GM12875 (cell line): ENCODE data around the gene TAF1B.

Source experiments
- H3K4me3 ChIP-seq: one replicate; pipeline ENCODE4 v1.5.1; 2011; ENCODE audit warnings: low read depth, low read length, control low read depth
- TF ChIP-seq, protein P1 (sequence below): IDR thresholded peaks from 2 replicates; pipeline ENCODE4 v1.5.1; 2011; ENCODE audit warnings: low read depth, mild to moderate bottlenecking, control low read depth, inconsistent platforms, low read length, moderate library complexity, borderline replicate concordance; ENCODE audit not compliant: insufficient read depth

TAF1B gene

DNA sequence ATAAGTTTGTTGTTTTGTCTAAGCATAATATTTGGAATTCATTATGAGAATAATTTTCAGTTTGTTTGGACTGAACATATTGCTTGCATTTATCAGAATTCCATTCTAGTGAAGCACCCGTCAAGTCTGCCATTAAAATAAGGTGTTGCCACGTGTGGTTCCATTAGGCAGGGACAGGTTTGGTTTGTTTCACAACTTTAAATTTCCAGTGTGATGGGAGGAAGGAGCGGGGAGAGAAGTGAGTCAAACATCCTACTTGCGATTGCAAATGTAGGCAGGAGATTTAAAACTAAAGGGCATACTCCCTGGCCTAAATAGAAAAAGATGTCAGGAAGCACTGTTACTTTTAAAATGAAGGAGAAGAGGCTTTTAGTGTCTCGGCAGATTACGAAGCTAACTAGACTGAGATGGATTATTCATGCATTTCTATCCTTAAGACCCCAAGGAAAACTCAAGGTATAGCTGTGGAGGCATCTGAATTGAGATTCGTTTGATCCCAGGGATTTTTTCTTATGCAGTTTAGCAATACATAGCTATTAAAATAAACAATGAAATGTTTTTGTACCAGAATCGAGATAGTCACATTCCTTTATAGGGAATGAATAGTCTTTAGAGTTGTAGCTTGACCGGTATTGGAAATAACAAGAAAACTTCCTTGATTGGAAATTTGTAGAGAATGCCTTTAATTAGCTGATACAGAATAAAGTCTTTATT, 128.0 kb downstream of the TAF1B start:
- TF ChIP-seq, protein P1, sequence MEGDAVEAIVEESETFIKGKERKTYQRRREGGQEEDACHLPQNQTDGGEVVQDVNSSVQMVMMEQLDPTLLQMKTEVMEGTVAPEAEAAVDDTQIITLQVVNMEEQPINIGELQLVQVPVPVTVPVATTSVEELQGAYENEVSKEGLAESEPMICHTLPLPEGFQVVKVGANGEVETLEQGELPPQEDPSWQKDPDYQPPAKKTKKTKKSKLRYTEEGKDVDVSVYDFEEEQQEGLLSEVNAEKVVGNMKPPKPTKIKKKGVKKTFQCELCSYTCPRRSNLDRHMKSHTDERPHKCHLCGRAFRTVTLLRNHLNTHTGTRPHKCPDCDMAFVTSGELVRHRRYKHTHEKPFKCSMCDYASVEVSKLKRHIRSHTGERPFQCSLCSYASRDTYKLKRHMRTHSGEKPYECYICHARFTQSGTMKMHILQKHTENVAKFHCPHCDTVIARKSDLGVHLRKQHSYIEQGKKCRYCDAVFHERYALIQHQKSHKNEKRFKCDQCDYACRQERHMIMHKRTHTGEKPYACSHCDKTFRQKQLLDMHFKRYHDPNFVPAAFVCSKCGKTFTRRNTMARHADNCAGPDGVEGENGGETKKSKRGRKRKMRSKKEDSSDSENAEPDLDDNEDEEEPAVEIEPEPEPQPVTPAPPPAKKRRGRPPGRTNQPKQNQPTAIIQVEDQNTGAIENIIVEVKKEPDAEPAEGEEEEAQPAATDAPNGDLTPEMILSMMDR: no peak

DNA sequence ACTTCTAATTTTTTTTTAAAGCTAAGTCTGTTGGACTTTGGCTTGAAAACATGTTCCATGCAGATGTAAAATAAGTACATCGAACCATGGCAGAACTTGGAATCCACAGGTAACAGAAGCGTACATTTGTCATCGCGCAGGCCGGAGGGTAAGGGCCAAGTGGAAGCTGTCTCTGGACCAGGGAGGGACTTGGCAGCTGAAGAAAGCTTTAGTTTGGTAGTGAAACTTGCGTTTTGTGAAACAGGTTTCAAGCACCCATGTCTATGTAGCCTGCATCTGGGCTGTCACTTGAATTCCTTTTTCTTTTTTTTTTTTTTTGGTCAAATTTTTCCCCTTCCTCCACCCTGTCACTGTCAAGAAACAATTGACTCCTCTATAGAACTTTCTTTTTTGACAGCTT, 128.6 kb downstream of the TAF1B start:
- TF ChIP-seq, protein P1: no peak
- no peak overlapping the region for H3K4me3 ChIP-seq

More for the DNA sequence above, 128.0 kb downstream of the TAF1B start:
- no peak overlapping the region for H3K4me3 ChIP-seq

DNA sequence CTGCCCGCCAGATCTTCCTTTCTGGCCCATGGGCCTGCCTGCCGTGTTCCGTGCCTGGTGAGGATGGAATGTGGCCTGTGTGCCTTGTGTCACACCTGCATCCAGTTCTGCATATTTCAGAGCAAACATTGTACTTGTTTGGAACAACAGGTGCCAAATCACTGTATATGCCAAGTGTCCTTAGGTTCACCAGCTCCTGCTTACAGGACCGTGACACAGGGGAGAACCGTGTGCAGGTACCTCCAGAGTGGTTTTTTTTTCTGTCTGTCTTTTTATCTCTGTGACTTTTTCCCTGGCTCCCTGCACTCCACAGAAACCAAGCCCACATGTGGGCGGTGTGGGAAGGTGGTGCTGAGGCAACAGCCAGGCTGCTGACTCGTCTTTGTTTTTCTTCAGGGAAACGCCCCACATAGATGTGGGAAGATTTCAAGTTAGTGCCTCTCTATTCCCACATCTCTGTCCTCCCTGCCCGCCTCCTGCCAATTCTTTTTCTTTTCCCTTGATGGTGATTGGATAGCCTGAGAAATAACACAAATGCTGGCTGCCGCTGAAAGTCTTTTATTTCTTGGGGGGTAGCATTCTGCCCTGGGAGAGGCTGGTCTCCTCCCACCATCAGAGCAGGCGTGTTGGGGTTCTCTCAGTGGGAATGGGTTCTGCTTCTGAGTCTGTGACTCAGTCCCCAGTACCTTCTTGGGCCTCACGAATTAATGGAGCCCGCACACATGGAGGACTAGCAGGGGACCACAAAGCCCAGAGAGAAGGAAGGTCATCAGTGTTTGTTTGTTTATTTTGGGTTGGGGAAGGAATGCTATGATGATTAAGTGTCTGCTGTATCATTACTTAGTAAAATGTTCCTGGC, 129.6 kb downstream of the TAF1B start:
- H3K4me3 ChIP-seq: no peak overlapping the region
- TF ChIP-seq, protein P1: no peak

DNA sequence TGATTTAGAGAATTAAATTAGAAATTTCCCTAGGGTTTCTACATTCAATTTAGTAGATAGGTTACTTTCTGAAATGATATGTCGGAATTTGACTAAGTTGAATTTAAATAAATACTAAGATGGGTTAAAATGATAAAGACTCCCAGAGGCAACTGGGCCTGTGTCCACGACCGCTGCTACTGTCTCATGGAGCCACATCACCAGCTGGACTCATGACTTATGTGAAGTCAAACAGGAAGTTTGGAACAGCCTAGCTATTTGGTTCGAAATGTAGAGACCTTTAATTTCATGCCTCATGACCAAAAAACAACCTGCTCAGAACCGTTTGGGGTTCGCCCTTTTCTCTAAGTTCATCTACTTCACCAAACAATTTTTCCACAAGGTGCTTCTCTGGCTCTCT, 130.4 kb downstream of the TAF1B start:
- H3K4me3 ChIP-seq: no peak overlapping the region
- TF ChIP-seq, protein P1: no peak

DNA sequence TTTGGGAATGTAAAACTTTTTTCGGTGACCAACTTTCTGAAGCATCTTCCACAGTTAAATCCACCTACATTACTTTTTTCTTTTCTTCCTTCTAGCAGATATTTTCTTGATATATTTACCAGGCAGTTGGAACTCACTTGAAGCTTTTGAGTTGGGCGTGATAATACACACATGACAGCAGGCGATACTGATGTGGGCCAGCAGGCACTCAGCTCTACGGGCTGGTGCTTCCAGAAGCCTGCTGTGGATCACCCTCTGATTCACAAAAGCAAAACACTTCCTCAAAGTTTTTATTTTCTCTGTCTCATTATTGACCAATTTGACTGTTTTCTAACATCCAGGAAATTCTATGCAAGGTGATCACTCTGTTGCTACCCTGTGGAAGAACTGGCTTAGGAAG, 131.1 kb downstream of the TAF1B start:
- TF ChIP-seq, protein P1: no peak
- H3K4me3 ChIP-seq: no peak overlapping the region

DNA sequence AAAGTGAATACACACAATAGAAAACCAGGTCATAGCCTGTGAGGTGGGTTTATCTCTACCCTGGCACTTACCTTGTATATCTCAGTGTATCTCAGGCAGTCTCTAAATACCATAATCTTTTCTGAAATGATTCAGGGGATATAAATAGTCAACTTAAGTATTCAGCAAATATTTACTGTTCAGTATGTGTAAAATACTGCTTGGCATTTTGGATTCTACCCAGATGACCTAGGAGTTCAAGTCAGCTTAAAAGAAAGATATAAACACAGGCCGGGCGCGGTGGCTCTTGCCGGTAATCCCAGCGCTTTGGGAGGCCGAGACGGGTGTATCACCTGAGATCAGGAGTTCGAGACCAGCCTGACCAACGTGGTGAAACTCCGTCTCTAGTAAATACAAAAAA, 132.1 kb downstream of the TAF1B start:
- TF ChIP-seq, protein P1: no peak
- H3K4me3 ChIP-seq: no peak overlapping the region
